ENCODE data around the gene TRPM3. TPM values are rescaled to one million over a fixed set of nuclear protein-coding genes. Genes with fewer than 3 reads are reported as not detected.

TRPM3 gene
- polyA plus RNA-seq, 3 donors: not detected

DNA sequence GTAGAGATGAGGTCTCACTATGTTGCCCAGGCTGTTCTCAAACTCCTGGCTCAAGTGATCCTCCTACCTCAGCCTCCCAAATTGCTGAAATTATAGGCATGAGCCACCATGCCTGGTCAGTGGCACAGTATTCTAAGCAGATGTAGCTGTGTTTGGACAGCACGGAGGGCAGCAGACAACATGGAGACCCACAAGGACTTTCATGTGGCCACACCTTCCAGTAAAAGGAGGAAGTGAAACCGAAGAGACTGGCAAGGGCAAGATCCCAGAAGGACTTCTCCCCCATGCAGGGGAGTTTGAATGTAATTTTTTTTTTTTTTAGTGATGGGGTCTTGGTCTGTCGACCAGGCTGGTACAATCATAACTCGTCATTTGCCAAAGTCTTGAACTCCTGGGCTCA is 172.2 kb downstream of the TRPM3 start:
- H3K4me3 ChIP-seq (replicated peaks in 1 of 3; ENCODE audit: low read depth in 2 of 3, low read length in 3 of 3): no peak overlapping the region
- H3K4me1 ChIP-seq (ENCODE audit: control insufficient read depth in 1 of 2, insufficient read depth in 2 of 2, low read length in 2 of 2): no peaks in the 10 kb centered on the region
- H4K20me1 ChIP-seq (ENCODE audit: insufficient read depth, low read length): no peaks in the 10 kb centered on the region
- no peak overlapping the region for H3K27ac ChIP-seq (ENCODE audit: low read depth in 1 of 2, low read length in 2 of 2)
- no peaks in the 10 kb centered on the region for H3K9me3 ChIP-seq (replicated peaks in 1 of 2; ENCODE audit: control insufficient read depth in 1 of 2, insufficient read depth in 1 of 2, low read length in 2 of 2)
- no peak overlapping the region for H2AFZ ChIP-seq (ENCODE audit: insufficient read depth, low read depth, low read length, poor library complexity, severe bottlenecking)
- no peak overlapping the region for H3K4me2 ChIP-seq (replicated peaks; ENCODE audit: extremely low read depth, low read length, poor library complexity, severe bottlenecking)
- H3K9ac ChIP-seq (ENCODE audit: insufficient read depth, low read length, poor library complexity, severe bottlenecking): no peak overlapping the region
- no peak for DNase-seq
- peaks cover 0 to 3% (median 1%) of the 10 kb centered on the region in 3 donors for H3K27me3 Mint-ChIP-seq (ENCODE audit: low read depth in 3 of 3)
- TF ChIP-seq, protein P1, sequence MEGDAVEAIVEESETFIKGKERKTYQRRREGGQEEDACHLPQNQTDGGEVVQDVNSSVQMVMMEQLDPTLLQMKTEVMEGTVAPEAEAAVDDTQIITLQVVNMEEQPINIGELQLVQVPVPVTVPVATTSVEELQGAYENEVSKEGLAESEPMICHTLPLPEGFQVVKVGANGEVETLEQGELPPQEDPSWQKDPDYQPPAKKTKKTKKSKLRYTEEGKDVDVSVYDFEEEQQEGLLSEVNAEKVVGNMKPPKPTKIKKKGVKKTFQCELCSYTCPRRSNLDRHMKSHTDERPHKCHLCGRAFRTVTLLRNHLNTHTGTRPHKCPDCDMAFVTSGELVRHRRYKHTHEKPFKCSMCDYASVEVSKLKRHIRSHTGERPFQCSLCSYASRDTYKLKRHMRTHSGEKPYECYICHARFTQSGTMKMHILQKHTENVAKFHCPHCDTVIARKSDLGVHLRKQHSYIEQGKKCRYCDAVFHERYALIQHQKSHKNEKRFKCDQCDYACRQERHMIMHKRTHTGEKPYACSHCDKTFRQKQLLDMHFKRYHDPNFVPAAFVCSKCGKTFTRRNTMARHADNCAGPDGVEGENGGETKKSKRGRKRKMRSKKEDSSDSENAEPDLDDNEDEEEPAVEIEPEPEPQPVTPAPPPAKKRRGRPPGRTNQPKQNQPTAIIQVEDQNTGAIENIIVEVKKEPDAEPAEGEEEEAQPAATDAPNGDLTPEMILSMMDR (IDR thresholded peaks at IDR 0.05): no peak
- H3K4me3 Mint-ChIP-seq: no peak overlapping the region
- H3K79me2 ChIP-seq (ENCODE audit: insufficient read depth, low read length): no peaks in the 10 kb centered on the region
- no peaks in the 10 kb centered on the region for H3K9me3 Mint-ChIP-seq
- no peaks in the 10 kb centered on the region for H3K27me3 ChIP-seq (ENCODE audit: control insufficient read depth in 2 of 2, insufficient read depth in 2 of 2, low read length in 2 of 2)
- no peaks in the 10 kb centered on the region for H3K36me3 Mint-ChIP-seq
- no peak overlapping the region for H3K27ac Mint-ChIP-seq
- no peaks in the 10 kb centered on the region for H3K4me1 Mint-ChIP-seq
- no peaks in the 10 kb centered on the region for H3K36me3 ChIP-seq (replicated peaks in 1 of 2; ENCODE audit: control insufficient read depth in 1 of 2, insufficient read depth in 2 of 2, low read length in 2 of 2)
- intact Hi-C loops (cut with micrococcal nuclease): no loop called here
- no CpG with 5 or more reads among the region's 4 CpGs for WGBS (ENCODE audit: insufficient coverage)

GRCh38 chr9:70948744-70949143 is 172.7 kb downstream of the TRPM3 start:
- no peak overlapping the region for H3K9ac ChIP-seq (ENCODE audit: insufficient read depth, low read length, poor library complexity, severe bottlenecking)

More at GRCh38 chr9:70948744-70949143, 172.7 kb downstream of the TRPM3 start:
- WGBS (ENCODE audit: insufficient coverage): no CpG with 5 or more reads among the region's 1 CpG
- Mint-ChIP-seq H3K9me3 (no peaks in the 10 kb centered on the region), H3K27me3 (ENCODE audit: low read depth in 3 of 3) (peaks cover 0 to 3% (median 0%) of the 10 kb centered on the region in 3 donors), H3K4me3 (no peak overlapping the region), H3K27ac (no peak overlapping the region), H3K4me1 (no peaks in the 10 kb centered on the region), H3K36me3 (no peaks in the 10 kb centered on the region)
- Histone ChIP-seq H3K79me2 (ENCODE audit: insufficient read depth, low read length) (no peaks in the 10 kb centered on the region), H3K36me3 (replicated peaks in 1 of 2; ENCODE audit: control insufficient read depth in 1 of 2, insufficient read depth in 2 of 2, low read length in 2 of 2) (no peaks in the 10 kb centered on the region), H4K20me1 (ENCODE audit: insufficient read depth, low read length) (no peaks in the 10 kb centered on the region), H3K27ac (ENCODE audit: low read depth in 1 of 2, low read length in 2 of 2) (no peak overlapping the region), H2AFZ (ENCODE audit: insufficient read depth, low read depth, low read length, poor library complexity, severe bottlenecking) (no peak overlapping the region), H3K9me3 (replicated peaks in 1 of 2; ENCODE audit: control insufficient read depth in 1 of 2, insufficient read depth in 1 of 2, low read length in 2 of 2) (no peaks in the 10 kb centered on the region), H3K4me1 (ENCODE audit: control insufficient read depth in 1 of 2, insufficient read depth in 2 of 2, low read length in 2 of 2) (no peaks in the 10 kb centered on the region), H3K4me3 (replicated peaks in 1 of 3; ENCODE audit: low read depth in 2 of 3, low read length in 3 of 3) (no peak overlapping the region), H3K27me3 (ENCODE audit: control insufficient read depth in 2 of 2, insufficient read depth in 2 of 2, low read length in 2 of 2) (no peaks in the 10 kb centered on the region), H3K4me2 (replicated peaks; ENCODE audit: extremely low read depth, low read length, poor library complexity, severe bottlenecking) (no peak overlapping the region)
- intact Hi-C loops (cut with micrococcal nuclease): no loop called here
- TF ChIP-seq, protein P1 (IDR thresholded peaks at IDR 0.05): no peak
- DNase-seq: no peak

All from CD14-positive monocyte (primary cell).